ENCODE results near the gene RPAP3.

The RPAP3 gene

DNA sequence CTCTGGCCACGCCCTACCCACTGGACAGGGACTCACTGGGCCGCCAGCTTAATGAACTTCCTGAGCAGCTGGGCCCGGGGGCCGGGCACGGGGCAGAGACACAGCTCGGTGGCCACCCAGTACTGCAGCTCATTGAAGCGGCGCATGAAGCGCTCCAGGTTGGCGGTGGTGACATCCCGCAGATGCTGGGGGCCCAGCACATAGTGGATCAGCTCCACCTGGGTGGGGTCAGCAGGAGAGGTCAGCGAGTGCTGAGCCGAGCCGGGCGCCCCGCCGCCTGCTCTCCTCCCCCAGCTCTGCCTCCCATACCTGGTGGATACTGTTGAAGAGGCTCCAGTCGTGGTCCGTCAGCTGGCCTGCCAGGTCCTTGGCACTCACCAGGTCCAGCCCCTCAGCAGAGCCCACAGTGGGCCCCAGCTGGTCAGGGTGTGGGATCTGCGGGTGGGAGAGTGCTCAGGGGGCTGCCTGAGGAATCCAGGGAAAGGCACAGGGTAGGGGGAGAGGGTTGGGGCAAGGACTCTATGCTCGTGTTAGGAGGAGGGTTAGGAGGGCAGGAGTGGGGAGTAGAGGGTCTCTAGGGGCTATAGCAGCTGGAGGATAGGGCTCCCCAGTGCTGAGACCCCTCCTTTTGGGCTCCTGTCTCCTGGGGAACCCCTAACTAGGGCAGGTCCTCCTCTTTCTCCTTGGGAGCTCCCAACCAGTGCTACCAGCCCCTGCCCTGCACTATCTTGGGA is 34.9 kb upstream of the RPAP3 start:
- Histone ChIP-seq H3K27me3 (ENCODE audit: insufficient read depth, low read length) (no peaks in the 10 kb centered on the region), H3K4me2 (ENCODE audit: low read length) (peak overlapping the region; percentile 43; the same call in 1 of the 2 replicates), H2AFZ (ENCODE audit: low read length) (no peak overlapping the region), H3K9me3 (ENCODE audit: low read length) (no peaks in the 10 kb centered on the region), H3F3A (ENCODE audit: insufficient read depth, low read length) (peaks cover 5% of the 10 kb centered on the region; the same call in 1 of the 2 replicates), H4K20me1 (ENCODE audit: insufficient read depth, low read length) (no peaks in the 10 kb centered on the region), H3K27ac (ENCODE audit: low read depth, low read length, poor library complexity, severe bottlenecking) (peak overlapping the region; percentile 38), H3K9me2 (ENCODE audit: low read depth, low read length) (no peaks in the 10 kb centered on the region), H3K36me3 (ENCODE audit: insufficient read depth, low read length) (no peaks in the 10 kb centered on the region), H3K9ac (ENCODE audit: low read length) (no peak overlapping the region; the same call in 1 of the 2 replicates), H3K79me2 (ENCODE audit: insufficient read depth, low read length) (no peaks in the 10 kb centered on the region), H3K4me3 (ENCODE audit: low read depth, low read length, poor library complexity, severe bottlenecking) (peak overlapping the region; percentile 13), H3K4me1 (ENCODE audit: insufficient read depth, low read length, severe bottlenecking) (peaks cover 23% of the 10 kb centered on the region)
- no peak for TF ChIP-seq EZH2 (IDR thresholded peaks at IDR 0.05; ENCODE audit: borderline replicate concordance, low read length)
- TF ChIP-seq, protein P1, sequence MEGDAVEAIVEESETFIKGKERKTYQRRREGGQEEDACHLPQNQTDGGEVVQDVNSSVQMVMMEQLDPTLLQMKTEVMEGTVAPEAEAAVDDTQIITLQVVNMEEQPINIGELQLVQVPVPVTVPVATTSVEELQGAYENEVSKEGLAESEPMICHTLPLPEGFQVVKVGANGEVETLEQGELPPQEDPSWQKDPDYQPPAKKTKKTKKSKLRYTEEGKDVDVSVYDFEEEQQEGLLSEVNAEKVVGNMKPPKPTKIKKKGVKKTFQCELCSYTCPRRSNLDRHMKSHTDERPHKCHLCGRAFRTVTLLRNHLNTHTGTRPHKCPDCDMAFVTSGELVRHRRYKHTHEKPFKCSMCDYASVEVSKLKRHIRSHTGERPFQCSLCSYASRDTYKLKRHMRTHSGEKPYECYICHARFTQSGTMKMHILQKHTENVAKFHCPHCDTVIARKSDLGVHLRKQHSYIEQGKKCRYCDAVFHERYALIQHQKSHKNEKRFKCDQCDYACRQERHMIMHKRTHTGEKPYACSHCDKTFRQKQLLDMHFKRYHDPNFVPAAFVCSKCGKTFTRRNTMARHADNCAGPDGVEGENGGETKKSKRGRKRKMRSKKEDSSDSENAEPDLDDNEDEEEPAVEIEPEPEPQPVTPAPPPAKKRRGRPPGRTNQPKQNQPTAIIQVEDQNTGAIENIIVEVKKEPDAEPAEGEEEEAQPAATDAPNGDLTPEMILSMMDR (IDR thresholded peaks at IDR 0.05; ENCODE audit: low read length) = no peak

DNA sequence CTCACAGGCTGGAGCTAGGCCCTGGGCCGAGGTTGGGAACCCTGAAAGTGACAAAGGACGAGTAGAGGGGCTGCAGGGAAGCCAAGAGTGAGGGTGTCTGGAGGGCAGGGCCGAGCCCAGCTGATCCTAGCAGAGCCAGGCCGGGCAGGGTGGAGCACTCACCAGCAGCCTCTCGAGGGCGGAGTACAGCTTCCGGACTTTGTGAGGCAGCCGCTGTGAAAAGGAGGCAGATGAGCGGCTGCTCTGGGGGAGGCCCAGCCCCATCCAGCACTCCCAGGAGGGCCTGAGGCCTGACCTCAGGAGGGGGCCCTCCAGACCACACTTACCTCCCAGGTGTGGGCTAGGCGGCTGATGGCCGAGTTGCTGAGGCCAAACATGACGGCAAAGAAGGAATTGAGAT is 34.1 kb upstream of the RPAP3 start:
- H3K27ac ChIP-seq (ENCODE audit: low read depth, low read length, poor library complexity, severe bottlenecking) = peak overlapping the region; percentile 38
- no peaks in the 10 kb centered on the region for H3K9me2 ChIP-seq (ENCODE audit: low read depth, low read length)
- no peaks in the 10 kb centered on the region for H3K27me3 ChIP-seq (ENCODE audit: insufficient read depth, low read length)
- H3K4me2 ChIP-seq (ENCODE audit: low read length) = peak overlapping the region; percentile 43; the same call in 1 of the 2 replicates
- H3K9me3 ChIP-seq (ENCODE audit: low read length) = no peaks in the 10 kb centered on the region
- H3F3A ChIP-seq (ENCODE audit: insufficient read depth, low read length) = peaks cover 5% of the 10 kb centered on the region; the same call in 1 of the 2 replicates
- H3K79me2 ChIP-seq (ENCODE audit: insufficient read depth, low read length) = no peaks in the 10 kb centered on the region
- H3K4me1 ChIP-seq (ENCODE audit: insufficient read depth, low read length, severe bottlenecking) = peaks cover 23% of the 10 kb centered on the region
- H3K9ac ChIP-seq (ENCODE audit: low read length) = no peak overlapping the region
- no peak overlapping the region for H2AFZ ChIP-seq (ENCODE audit: low read length)
- peak overlapping the region; percentile 13 for H3K4me3 ChIP-seq (ENCODE audit: low read depth, low read length, poor library complexity, severe bottlenecking)
- H4K20me1 ChIP-seq (ENCODE audit: insufficient read depth, low read length) = no peaks in the 10 kb centered on the region
- TF ChIP-seq, protein P1 (IDR thresholded peaks at IDR 0.05; ENCODE audit: low read length) = no peak
- TF ChIP-seq EZH2 (IDR thresholded peaks at IDR 0.05; ENCODE audit: borderline replicate concordance, low read length) = no peak
- no peaks in the 10 kb centered on the region for H3K36me3 ChIP-seq (ENCODE audit: insufficient read depth, low read length)

DNA sequence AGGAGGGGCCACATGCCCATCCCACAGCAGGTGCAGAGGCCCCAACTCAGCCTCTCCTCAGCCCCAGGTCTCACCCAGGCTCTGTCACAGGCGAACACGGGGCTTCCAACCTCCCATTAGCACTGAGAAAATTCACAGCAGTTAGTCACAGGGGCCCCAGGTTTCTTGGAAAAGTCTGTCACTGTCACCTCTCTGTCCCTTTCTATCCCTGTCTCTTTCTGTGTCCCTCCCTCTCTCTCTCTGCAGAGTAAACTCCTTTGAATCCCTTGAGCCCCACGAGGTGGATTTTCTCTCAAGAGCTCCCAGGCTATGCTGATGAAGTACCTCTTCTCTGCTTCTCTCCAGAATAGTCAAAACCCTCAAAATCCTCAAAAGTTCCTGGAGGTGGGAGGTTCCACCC is 33.5 kb upstream of the RPAP3 start:
- H4K20me1 ChIP-seq (ENCODE audit: insufficient read depth, low read length) = no peaks in the 10 kb centered on the region
- H3K27me3 ChIP-seq (ENCODE audit: insufficient read depth, low read length) = no peaks in the 10 kb centered on the region
- peaks cover 5% of the 10 kb centered on the region; the same call in 1 of the 2 replicates for H3F3A ChIP-seq (ENCODE audit: insufficient read depth, low read length)
- no peak for TF ChIP-seq EZH2 (IDR thresholded peaks at IDR 0.05; ENCODE audit: borderline replicate concordance, low read length)
- TF ChIP-seq, protein P1 (IDR thresholded peaks at IDR 0.05; ENCODE audit: low read length) = no peak
- H3K4me2 ChIP-seq (ENCODE audit: low read length) = no peak overlapping the region
- H2AFZ ChIP-seq (ENCODE audit: low read length) = no peak overlapping the region
- no peaks in the 10 kb centered on the region for H3K9me2 ChIP-seq (ENCODE audit: low read depth, low read length)
- no peak overlapping the region for H3K4me3 ChIP-seq (ENCODE audit: low read depth, low read length, poor library complexity, severe bottlenecking)
- no peaks in the 10 kb centered on the region for H3K79me2 ChIP-seq (ENCODE audit: insufficient read depth, low read length)
- no peak overlapping the region for H3K27ac ChIP-seq (ENCODE audit: low read depth, low read length, poor library complexity, severe bottlenecking)
- no peaks in the 10 kb centered on the region for H3K36me3 ChIP-seq (ENCODE audit: insufficient read depth, low read length)
- no peak overlapping the region for H3K9ac ChIP-seq (ENCODE audit: low read length)
- peaks cover 23% of the 10 kb centered on the region for H3K4me1 ChIP-seq (ENCODE audit: insufficient read depth, low read length, severe bottlenecking)
- H3K9me3 ChIP-seq (ENCODE audit: low read length) = no peaks in the 10 kb centered on the region
